Measurements from ENCODE around the gene C1QTNF9. TPM values are rescaled to one million over a fixed set of nuclear protein-coding genes. Genes with fewer than 3 reads are reported as not detected.
A peak's percentile ranks its signal among the peaks of the same experiment; 100 is the strongest.
"Not testable (repeated sequence)": the region's sequence is repeated elsewhere in the genome, so short reads cannot be mapped to it uniquely, and the experiment has no call there.

C1QTNF9 gene
- polyA plus RNA-seq, 1 donor = 0.42 TPM

- Histone ChIP-seq H3K27ac (ENCODE audit: low read length) (no peak overlapping the region), H3K27me3 (ENCODE audit: control insufficient read depth, insufficient read depth, low read length) (no peaks in the 10 kb centered on the region), H3K4me3 (ENCODE audit: low read length) (no peak overlapping the region), H3K36me3 (ENCODE audit: control insufficient read depth, insufficient read depth, low read length) (no peaks in the 10 kb centered on the region), H3K9me3 (ENCODE audit: control insufficient read depth, low read depth, low read length) (peaks cover 14% of the 10 kb centered on the region), H3K4me1 (ENCODE audit: control insufficient read depth, insufficient read depth, low read length) (no peaks in the 10 kb centered on the region)
- WGBS (ENCODE audit: insufficient coverage, low lambda C conversion rate) = no CpG with 5 or more reads among the region's 7 CpGs
- DNase-seq = no peak
These were observed 50.7 kb downstream of the C1QTNF9 start for GRCh38 chr13:24360106-24360505.

GRCh38 chr13:24361113-24361512 is 51.7 kb downstream of the C1QTNF9 start:
- DNase-seq = no peak
- no CpG with 5 or more reads among the region's 2 CpGs for WGBS (ENCODE audit: insufficient coverage, low lambda C conversion rate)

GRCh38 chr13:24361852-24362366 is 52.5 kb downstream of the C1QTNF9 start:
- peak in 1 of 2 donors; percentile 42 for DNase-seq
- H3K36me3 ChIP-seq (ENCODE audit: control insufficient read depth, insufficient read depth, low read length) = no peaks in the 10 kb centered on the region
- no peak overlapping the region for H3K4me3 ChIP-seq (ENCODE audit: low read length)
- no peak overlapping the region for H3K27ac ChIP-seq (ENCODE audit: low read length)
- H3K27me3 ChIP-seq (ENCODE audit: control insufficient read depth, insufficient read depth, low read length) = no peaks in the 10 kb centered on the region
- WGBS (ENCODE audit: insufficient coverage, low lambda C conversion rate) = no CpG with 5 or more reads among the region's 8 CpGs
- H3K9me3 ChIP-seq (ENCODE audit: control insufficient read depth, low read depth, low read length) = peaks cover under 1% of the 10 kb centered on the region
- no peaks in the 10 kb centered on the region for H3K4me1 ChIP-seq (ENCODE audit: control insufficient read depth, insufficient read depth, low read length)

More at GRCh38 chr13:24361113-24361512, 51.7 kb downstream of the C1QTNF9 start:
- no peak overlapping the region for H3K4me3 ChIP-seq (ENCODE audit: low read length)
- H3K27ac ChIP-seq (ENCODE audit: low read length) = no peak overlapping the region
- no peaks in the 10 kb centered on the region for H3K27me3 ChIP-seq (ENCODE audit: control insufficient read depth, insufficient read depth, low read length)
- H3K36me3 ChIP-seq (ENCODE audit: control insufficient read depth, insufficient read depth, low read length) = no peaks in the 10 kb centered on the region
- H3K9me3 ChIP-seq (ENCODE audit: control insufficient read depth, low read depth, low read length) = peaks cover 9% of the 10 kb centered on the region
- no peaks in the 10 kb centered on the region for H3K4me1 ChIP-seq (ENCODE audit: control insufficient read depth, insufficient read depth, low read length)

GRCh38 chr13:24362435-24362952 is 53.1 kb downstream of the C1QTNF9 start:
- H3K36me3 ChIP-seq (ENCODE audit: control insufficient read depth, insufficient read depth, low read length) = no peaks in the 10 kb centered on the region
- DNase-seq = no peak
- no peak overlapping the region for H3K27ac ChIP-seq (ENCODE audit: low read length)
- H3K9me3 ChIP-seq (ENCODE audit: control insufficient read depth, low read depth, low read length) = no peaks in the 10 kb centered on the region
- H3K4me3 ChIP-seq (ENCODE audit: low read length) = no peak overlapping the region
- no peaks in the 10 kb centered on the region for H3K4me1 ChIP-seq (ENCODE audit: control insufficient read depth, insufficient read depth, low read length)
- no CpG with 5 or more reads among the region's 9 CpGs for WGBS (ENCODE audit: insufficient coverage, low lambda C conversion rate)
- no peaks in the 10 kb centered on the region for H3K27me3 ChIP-seq (ENCODE audit: control insufficient read depth, insufficient read depth, low read length)

GRCh38 chr13:24365191-24365590 is 55.8 kb downstream of the C1QTNF9 start:
- no peak overlapping the region for H3K27ac ChIP-seq (ENCODE audit: low read length)
- no peaks in the 10 kb centered on the region for H3K36me3 ChIP-seq (ENCODE audit: control insufficient read depth, insufficient read depth, low read length)
- no peak overlapping the region for H3K4me3 ChIP-seq (ENCODE audit: low read length)
- H3K9me3 ChIP-seq (ENCODE audit: control insufficient read depth, low read depth, low read length) = no peaks in the 10 kb centered on the region
- H3K27me3 ChIP-seq (ENCODE audit: control insufficient read depth, insufficient read depth, low read length) = no peaks in the 10 kb centered on the region
- DNase-seq = no peak
- H3K4me1 ChIP-seq (ENCODE audit: control insufficient read depth, insufficient read depth, low read length) = no peaks in the 10 kb centered on the region
- WGBS (ENCODE audit: insufficient coverage, low lambda C conversion rate) = no CpG with 5 or more reads among the region's 9 CpGs

GRCh38 chr13:24366315-24366714 is 56.9 kb downstream of the C1QTNF9 start:
- not testable (repeated sequence) for H3K36me3 ChIP-seq (ENCODE audit: control insufficient read depth, insufficient read depth, low read length); H3K4me1 ChIP-seq (ENCODE audit: control insufficient read depth, insufficient read depth, low read length); H3K4me3 ChIP-seq (ENCODE audit: low read length); DNase-seq; H3K27ac ChIP-seq (ENCODE audit: low read length); H3K9me3 ChIP-seq (ENCODE audit: control insufficient read depth, low read depth, low read length); H3K27me3 ChIP-seq (ENCODE audit: control insufficient read depth, insufficient read depth, low read length)
- WGBS (ENCODE audit: insufficient coverage, low lambda C conversion rate) = 100% methylated on average over 2 of the region's 8 CpGs

- not testable (repeated sequence) for H3K9me3 ChIP-seq (ENCODE audit: control insufficient read depth, low read depth, low read length); H3K27me3 ChIP-seq (ENCODE audit: control insufficient read depth, insufficient read depth, low read length); H3K4me1 ChIP-seq (ENCODE audit: control insufficient read depth, insufficient read depth, low read length); H3K27ac ChIP-seq (ENCODE audit: low read length); DNase-seq; H3K4me3 ChIP-seq (ENCODE audit: low read length); H3K36me3 ChIP-seq (ENCODE audit: control insufficient read depth, insufficient read depth, low read length)
- no CpG with 5 or more reads among the region's 9 CpGs for WGBS (ENCODE audit: insufficient coverage, low lambda C conversion rate)
These were observed 61.9 kb downstream of the C1QTNF9 start for GRCh38 chr13:24371273-24371672.

Other genes with a start within 250 kb of the C1QTNF9 start
- 19.9 TPM for gene SPATA13, start 148.9 kb upstream of the C1QTNF9 start, polyA plus RNA-seq
- 63.3 TPM for gene PARP4, start 203.2 kb downstream of the C1QTNF9 start, polyA plus RNA-seq

All from large intestine (tissue), 3 donors.